HEK293 (cell line): ENCODE data around the gene SEPTIN14.

Source experiments
- CTCF ChIA-PET: fragments of 350-600 bp; formaldehyde crosslinking; extraction: SDS; loops from one replicate; lab custom pipeline; 2021; ENCODE audit warnings: antibody characterized with exemption; lab: Yijun Ruan, JAX
- POLR2A ChIA-PET: fragments of 300-600 bp; formaldehyde crosslinking; extraction: SDS; loops from one replicate; lab custom pipeline; 2020; ENCODE audit warnings: antibody characterized with exemption, inconsistent platforms; lab: Yijun Ruan, JAX
- H3K27ac ChIP-seq: fragments of 200-500 bp; sonication (Bioruptor generic); 2 replicates; pipeline ENCODE4 v1.5.1; 2014; ENCODE audit warnings: low read depth, low read length, control low read depth, inconsistent platforms; ENCODE audit errors: extremely low read depth
- H3K36me3 ChIP-seq, 2 experiments: fragments of 200-500 bp in 1 of 2; sonication (Bioruptor generic) in 1 of 2; 1 replicate in 1 of 2; 2 replicates in 1 of 2; pipeline ENCODE4 v1.5.1; 2014 to 2017; ENCODE audit warnings: inconsistent platforms in 2 of 2, low read length in 2 of 2; ENCODE audit not compliant: control insufficient read depth in 2 of 2, insufficient read depth in 1 of 2
- H3K4me1 ChIP-seq: fragments of 200-500 bp; sonication (Bioruptor generic); 2 replicates; pipeline ENCODE4 v1.5.1; 2014; ENCODE audit warnings: mild to moderate bottlenecking, low read length, inconsistent platforms; ENCODE audit not compliant: control insufficient read depth, insufficient read depth
- H3K4me3 ChIP-seq: 2 replicates; pipeline ENCODE4 v1.5.1; 2011; ENCODE audit warnings: low read depth, mild to moderate bottlenecking, control low read depth, low read length, moderate library complexity
- H3K9me3 ChIP-seq: fragments of 200-500 bp; sonication (Bioruptor generic); 2 replicates; pipeline ENCODE4 v1.5.1; 2014; ENCODE audit warnings: low read depth, low read length, inconsistent platforms; ENCODE audit not compliant: control insufficient read depth, insufficient read depth
- AEBP2 ChIP-seq: fragments of 450-650 bp; formaldehyde crosslinking; IDR thresholded peaks from 2 replicates; pipeline ENCODE4 v1.5.1; 2016; ENCODE audit warnings: missing biosample characterization, missing genetic modification characterization, borderline replicate concordance
- BCL6B ChIP-seq: fragments of 450-650 bp; formaldehyde crosslinking; IDR thresholded peaks from 2 replicates; pipeline ENCODE4 v1.5.1; 2017; ENCODE audit warnings: missing biosample characterization, missing genetic modification characterization
- GLIS1 ChIP-seq: fragments of 450-650 bp; formaldehyde crosslinking; IDR thresholded peaks from 2 replicates; pipeline ENCODE4 v1.5.1; 2016; ENCODE audit warnings: missing biosample characterization, missing genetic modification characterization
- KLF7 ChIP-seq: fragments of 450-650 bp; formaldehyde crosslinking; IDR thresholded peaks from 2 replicates; pipeline ENCODE4 v1.5.1; 2016; ENCODE audit warnings: missing biosample characterization, missing genetic modification characterization, borderline replicate concordance
- KLF8 ChIP-seq: fragments of 450-650 bp; formaldehyde crosslinking; IDR thresholded peaks from 2 replicates; pipeline ENCODE4 v1.5.1; 2016; ENCODE audit warnings: missing biosample characterization, missing genetic modification characterization
- PRDM1 ChIP-seq: fragments of 450-650 bp; formaldehyde crosslinking; IDR thresholded peaks from 2 replicates; pipeline ENCODE4; 2016; ENCODE audit warnings: missing biosample characterization, missing genetic modification characterization
- RBAK ChIP-seq: fragments of 450-650 bp; formaldehyde crosslinking; IDR thresholded peaks from 2 replicates; pipeline ENCODE4 v1.5.1; 2016; ENCODE audit warnings: missing biosample characterization, missing genetic modification characterization
- ZFHX2 ChIP-seq: fragments of 450-650 bp; formaldehyde crosslinking; conservative IDR thresholded peaks from 2 replicates; pipeline ENCODE4 v1.5.1; 2016; ENCODE audit warnings: missing biosample characterization, missing genetic modification characterization
- ZFP69B ChIP-seq: fragments of 450-650 bp; formaldehyde crosslinking; IDR thresholded peaks from 2 replicates; pipeline ENCODE4 v1.5.1; 2016; ENCODE audit warnings: missing biosample characterization, missing genetic modification characterization
- ZNF239 ChIP-seq: fragments of 450-650 bp; formaldehyde crosslinking; IDR thresholded peaks from 2 replicates; pipeline ENCODE4 v1.5.1; 2016; ENCODE audit warnings: missing biosample characterization, missing genetic modification characterization
- ZNF394 ChIP-seq: fragments of 450-650 bp; formaldehyde crosslinking; IDR thresholded peaks from 2 replicates; pipeline ENCODE4 v1.5.1; 2016; ENCODE audit warnings: missing biosample characterization, missing genetic modification characterization, mild to moderate bottlenecking, moderate library complexity, borderline replicate concordance
- ZNF433 ChIP-seq: fragments of 450-650 bp; formaldehyde crosslinking; IDR thresholded peaks from 2 replicates; pipeline ENCODE4 v1.5.1; 2016; ENCODE audit warnings: missing biosample characterization, missing genetic modification characterization, low read depth
- ZNF529 ChIP-seq: fragments of 450-650 bp; formaldehyde crosslinking; IDR thresholded peaks from 2 replicates; pipeline ENCODE4 v1.5.1; 2017; ENCODE audit warnings: missing genetic modification characterization, missing biosample characterization; ENCODE audit not compliant: insufficient replicate concordance
- ZNF621 ChIP-seq: fragments of 450-650 bp; formaldehyde crosslinking; IDR thresholded peaks from 2 replicates; pipeline ENCODE4 v1.5.1; 2017; ENCODE audit warnings: missing biosample characterization, missing genetic modification characterization
- ZNF664 ChIP-seq: fragments of 450-650 bp; formaldehyde crosslinking; IDR thresholded peaks from 2 replicates; pipeline ENCODE4 v1.5.1; 2016; ENCODE audit warnings: missing biosample characterization, missing genetic modification characterization
- ZNF768 ChIP-seq: fragments of 450-650 bp; formaldehyde crosslinking; IDR thresholded peaks from 2 replicates; pipeline ENCODE4 v1.5.1; 2018; ENCODE audit warnings: missing biosample characterization, mild to moderate bottlenecking, missing genetic modification characterization
- ZNF777 ChIP-seq: fragments of 450-650 bp; formaldehyde crosslinking; IDR thresholded peaks from 2 replicates; pipeline ENCODE4 v1.5.1; 2017; ENCODE audit warnings: missing biosample characterization, missing genetic modification characterization, borderline replicate concordance
- ZNF837 ChIP-seq: fragments of 450-650 bp; formaldehyde crosslinking; IDR thresholded peaks from 2 replicates; pipeline ENCODE4 v1.5.1; 2016; ENCODE audit warnings: missing biosample characterization, missing genetic modification characterization
- ZSCAN16 ChIP-seq: fragments of 450-650 bp; formaldehyde crosslinking; IDR thresholded peaks from 2 replicates; pipeline ENCODE4 v1.5.1; 2016; ENCODE audit warnings: missing biosample characterization, missing genetic modification characterization
- ZSCAN30 ChIP-seq: fragments of 450-650 bp; IDR thresholded peaks from 2 replicates; pipeline ENCODE4 v1.5.1; 2018; ENCODE audit warnings: missing biosample characterization, mild to moderate bottlenecking, missing genetic modification characterization, moderate library complexity
- TF ChIP-seq, protein P1 (sequence below): fragments of 450-650 bp; formaldehyde crosslinking; IDR thresholded peaks from 2 replicates; pipeline ENCODE4 v1.5.1; 2016; ENCODE audit warnings: missing biosample characterization, missing genetic modification characterization
- TF ChIP-seq, protein P2 (sequence below): fragments of 450-650 bp; formaldehyde crosslinking; conservative IDR thresholded peaks from 2 replicates; pipeline ENCODE4 v1.5.1; 2016; ENCODE audit warnings: low read depth, missing biosample characterization, missing genetic modification characterization
- TF ChIP-seq, protein P3 (sequence below): fragments of 450-650 bp; IDR thresholded peaks from 2 replicates; pipeline ENCODE4 v1.5.1; 2018; ENCODE audit warnings: missing biosample characterization, mild to moderate bottlenecking, missing genetic modification characterization
- TF ChIP-seq, protein P4 (sequence below): fragments of 450-650 bp; formaldehyde crosslinking; IDR thresholded peaks from 2 replicates; pipeline ENCODE4 v1.5.1; 2016; ENCODE audit warnings: missing biosample characterization, missing genetic modification characterization

The SEPTIN14 gene

DNA sequence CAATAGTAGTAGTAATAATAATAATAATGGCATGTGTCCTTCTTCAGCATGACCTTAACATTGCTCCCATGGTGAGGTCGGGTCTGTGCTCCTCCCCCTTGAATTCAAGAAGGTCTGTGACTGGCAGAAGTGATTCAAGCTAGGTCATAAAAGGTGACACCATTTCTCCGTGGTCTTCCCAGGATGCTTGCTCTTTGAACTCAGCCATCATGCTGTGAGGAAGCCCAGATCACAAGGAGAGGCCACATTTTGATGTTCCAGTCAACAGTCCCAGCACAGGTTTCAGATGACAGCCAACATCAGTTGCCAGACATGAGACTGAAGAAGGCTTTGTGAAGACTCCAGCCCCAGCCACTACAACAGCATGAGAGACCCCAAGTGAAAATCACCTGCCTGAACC lies 83.9 kb downstream of the SEPTIN14 start:
- TF ChIP-seq, protein P1, sequence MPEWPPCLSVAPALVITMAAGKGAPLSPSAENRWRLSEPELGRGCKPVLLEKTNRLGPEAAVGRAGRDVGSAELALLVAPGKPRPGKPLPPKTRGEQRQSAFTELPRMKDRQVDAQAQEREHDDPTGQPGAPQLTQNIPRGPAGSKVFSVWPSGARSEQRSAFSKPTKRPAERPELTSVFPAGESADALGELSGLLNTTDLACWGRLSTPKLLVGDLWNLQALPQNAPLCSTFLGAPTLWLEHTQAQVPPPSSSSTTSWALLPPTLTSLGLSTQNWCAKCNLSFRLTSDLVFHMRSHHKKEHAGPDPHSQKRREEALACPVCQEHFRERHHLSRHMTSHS (tag by site-specific recombination), result no peak
- TF ChIP-seq ZFHX2 (no peak), ZNF239 (tag by site-specific recombination) (no peak), ZNF529 (no peak), ZNF433 (tag by site-specific recombination) (no peak), ZSCAN16 (tag by site-specific recombination) (no peak), ZNF768 (tag by site-specific recombination) (no peak), ZSCAN30 (tag by site-specific recombination) (no peak), ZNF777 (no peak), BCL6B (tag by site-specific recombination) (no peak), ZFP69B (no peak), KLF7 (tag by site-specific recombination) (no peak), KLF8 (no peak), GLIS1 (tag by site-specific recombination) (no peak), AEBP2 (tag by site-specific recombination) (no peak), ZNF664 (tag by site-specific recombination) (no peak)
- TF ChIP-seq, protein P2, sequence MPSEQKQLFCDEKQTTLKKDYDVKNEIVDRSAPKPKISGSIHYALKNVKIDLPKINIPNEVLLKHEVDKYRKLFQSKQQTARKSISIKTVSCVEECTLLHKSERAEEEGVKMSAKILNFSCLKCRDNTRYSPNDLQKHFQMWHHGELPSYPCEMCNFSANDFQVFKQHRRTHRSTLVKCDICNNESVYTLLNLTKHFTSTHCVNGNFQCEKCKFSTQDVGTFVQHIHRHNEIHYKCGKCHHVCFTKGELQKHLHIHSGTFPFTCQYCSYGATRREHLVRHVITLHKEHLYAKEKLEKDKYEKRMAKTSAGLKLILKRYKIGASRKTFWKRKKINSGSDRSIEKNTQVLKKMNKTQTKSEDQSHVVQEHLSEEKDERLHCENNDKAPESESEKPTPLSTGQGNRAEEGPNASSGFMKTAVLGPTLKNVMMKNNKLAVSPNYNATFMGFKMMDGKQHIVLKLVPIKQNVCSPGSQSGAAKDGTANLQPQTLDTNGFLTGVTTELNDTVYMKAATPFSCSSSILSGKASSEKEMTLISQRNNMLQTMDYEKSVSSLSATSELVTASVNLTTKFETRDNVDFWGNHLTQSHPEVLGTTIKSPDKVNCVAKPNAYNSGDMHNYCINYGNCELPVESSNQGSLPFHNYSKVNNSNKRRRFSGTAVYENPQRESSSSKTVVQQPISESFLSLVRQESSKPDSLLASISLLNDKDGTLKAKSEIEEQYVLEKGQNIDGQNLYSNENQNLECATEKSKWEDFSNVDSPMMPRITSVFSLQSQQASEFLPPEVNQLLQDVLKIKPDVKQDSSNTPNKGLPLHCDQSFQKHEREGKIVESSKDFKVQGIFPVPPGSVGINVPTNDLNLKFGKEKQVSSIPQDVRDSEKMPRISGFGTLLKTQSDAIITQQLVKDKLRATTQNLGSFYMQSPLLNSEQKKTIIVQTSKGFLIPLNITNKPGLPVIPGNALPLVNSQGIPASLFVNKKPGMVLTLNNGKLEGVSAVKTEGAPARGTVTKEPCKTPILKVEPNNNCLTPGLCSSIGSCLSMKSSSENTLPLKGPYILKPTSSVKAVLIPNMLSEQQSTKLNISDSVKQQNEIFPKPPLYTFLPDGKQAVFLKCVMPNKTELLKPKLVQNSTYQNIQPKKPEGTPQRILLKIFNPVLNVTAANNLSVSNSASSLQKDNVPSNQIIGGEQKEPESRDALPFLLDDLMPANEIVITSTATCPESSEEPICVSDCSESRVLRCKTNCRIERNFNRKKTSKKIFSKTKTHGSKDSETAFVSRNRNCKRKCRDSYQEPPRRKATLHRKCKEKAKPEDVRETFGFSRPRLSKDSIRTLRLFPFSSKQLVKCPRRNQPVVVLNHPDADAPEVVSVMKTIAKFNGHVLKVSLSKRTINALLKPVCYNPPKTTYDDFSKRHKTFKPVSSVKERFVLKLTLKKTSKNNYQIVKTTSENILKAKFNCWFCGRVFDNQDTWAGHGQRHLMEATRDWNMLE (tag by site-specific recombination), result no peak
- no peaks in the 10 kb centered on the region for H3K4me1 ChIP-seq
- CTCF ChIA-PET, result no interaction called here

GRCh38 chr7:55776196-55776595 lies 86.4 kb downstream of the SEPTIN14 start:
- ChIA-PET CTCF (no interaction called here), POLR2A (no interaction called here)
- Histone ChIP-seq H3K9me3 (no peaks in the 10 kb centered on the region), H3K4me3 (no peak overlapping the region), H3K36me3 (no peaks in the 10 kb centered on the region), H3K4me1 (no peaks in the 10 kb centered on the region), H3K27ac (no peak overlapping the region)
- TF ChIP-seq, protein P3, sequence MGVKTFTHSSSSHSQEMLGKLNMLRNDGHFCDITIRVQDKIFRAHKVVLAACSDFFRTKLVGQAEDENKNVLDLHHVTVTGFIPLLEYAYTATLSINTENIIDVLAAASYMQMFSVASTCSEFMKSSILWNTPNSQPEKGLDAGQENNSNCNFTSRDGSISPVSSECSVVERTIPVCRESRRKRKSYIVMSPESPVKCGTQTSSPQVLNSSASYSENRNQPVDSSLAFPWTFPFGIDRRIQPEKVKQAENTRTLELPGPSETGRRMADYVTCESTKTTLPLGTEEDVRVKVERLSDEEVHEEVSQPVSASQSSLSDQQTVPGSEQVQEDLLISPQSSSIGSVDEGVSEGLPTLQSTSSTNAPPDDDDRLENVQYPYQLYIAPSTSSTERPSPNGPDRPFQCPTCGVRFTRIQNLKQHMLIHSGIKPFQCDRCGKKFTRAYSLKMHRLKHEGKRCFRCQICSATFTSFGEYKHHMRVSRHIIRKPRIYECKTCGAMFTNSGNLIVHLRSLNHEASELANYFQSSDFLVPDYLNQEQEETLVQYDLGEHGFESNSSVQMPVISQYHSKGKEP (tag by site-specific recombination), result no peak
- TF ChIP-seq ZFHX2 (no peak), ZNF394 (no peak), ZNF621 (tag by site-specific recombination) (no peak), RBAK (tag by site-specific recombination) (no peak), PRDM1 (tag by site-specific recombination) (no peak), ZNF837 (no peak)
- TF ChIP-seq, protein P4, sequence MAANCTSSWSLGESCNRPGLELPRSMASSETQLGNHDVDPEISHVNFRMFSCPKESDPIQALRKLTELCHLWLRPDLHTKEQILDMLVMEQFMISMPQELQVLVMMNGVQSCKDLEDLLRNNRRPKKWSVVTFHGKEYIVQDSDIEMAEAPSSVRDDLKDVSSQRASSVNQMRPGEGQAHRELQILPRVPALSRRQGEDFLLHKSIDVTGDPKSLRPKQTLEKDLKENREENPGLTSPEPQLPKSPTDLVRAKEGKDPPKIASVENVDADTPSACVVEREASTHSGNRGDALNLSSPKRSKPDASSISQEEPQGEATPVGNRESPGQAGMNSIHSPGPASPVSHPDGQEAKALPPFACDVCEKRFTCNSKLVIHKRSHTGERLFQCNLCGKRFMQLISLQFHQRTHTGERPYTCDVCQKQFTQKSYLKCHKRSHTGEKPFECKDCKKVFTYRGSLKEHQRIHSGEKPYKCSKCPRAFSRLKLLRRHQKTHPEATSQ (tag by site-specific recombination), result no peak

More for the DNA sequence above, 83.9 kb downstream of the SEPTIN14 start:
- H3K4me3 ChIP-seq, result no peak overlapping the region
- no peaks in the 10 kb centered on the region for H3K36me3 ChIP-seq
- POLR2A ChIA-PET, result no interaction called here
- no peak overlapping the region for H3K27ac ChIP-seq
- H3K9me3 ChIP-seq, result no peaks in the 10 kb centered on the region
